Measurements from ENCODE around the gene MYT1. TPM values are rescaled to one million over a fixed set of nuclear protein-coding genes. Genes with fewer than 3 reads are reported as not detected.
"Not testable (repeated sequence)": the region's sequence is repeated elsewhere in the genome, so short reads cannot be mapped to it uniquely, and the experiment has no call there.

The MYT1 gene
- polyA plus RNA-seq (2012; ENCODE audit: low read depth, missing spikeins), result 0.44 TPM

GRCh38 chr20:64164123-64164836, at the start of gene MYT1:
TSS of gene MYT1 (plus strand) at chr20:64164452. CDS start at chr20:64198862, 34,410 bp downstream.
- DNase-seq (ENCODE audit: insufficient read length, low spot score), result no peak
- TF ChIP-seq PAX5 (IDR thresholded peaks at IDR 0.05; ENCODE audit: insufficient read depth, low read length, severe bottlenecking) (no peak), SPI1 (IDR thresholded peaks at IDR 0.05; ENCODE audit: low read depth, low read length) (no peak), POLR2A (IDR thresholded peaks at IDR 0.05; ENCODE audit: low read depth, low read length) (no peak), TAF1 (IDR thresholded peaks at IDR 0.05; ENCODE audit: low read depth, low read length) (no peak), POU2F2 (IDR thresholded peaks at IDR 0.05; ENCODE audit: low read depth, low read length) (no peak), POLR2AphosphoS5 (IDR thresholded peaks at IDR 0.05; ENCODE audit: low read depth, low read length) (no peak)
- no peak for FAIRE-seq

GRCh38 chr20:64115171-64115911, 48.9 kb upstream of the MYT1 start:
- TF ChIP-seq POLR2AphosphoS5 (IDR thresholded peaks at IDR 0.05; ENCODE audit: low read depth, low read length) (no peak), SPI1 (IDR thresholded peaks at IDR 0.05; ENCODE audit: low read depth, low read length) (no peak), POU2F2 (IDR thresholded peaks at IDR 0.05; ENCODE audit: low read depth, low read length) (no peak), TAF1 (IDR thresholded peaks at IDR 0.05; ENCODE audit: low read depth, low read length) (no peak), POLR2A (IDR thresholded peaks at IDR 0.05; ENCODE audit: low read depth, low read length) (no peak), PAX5 (IDR thresholded peaks at IDR 0.05; ENCODE audit: insufficient read depth, low read length, severe bottlenecking) (no peak)
- FAIRE-seq (no peak), DNase-seq (ENCODE audit: insufficient read length, low spot score) (no peak)

- FAIRE-seq, result no peak
- TF ChIP-seq TAF1 (IDR thresholded peaks at IDR 0.05; ENCODE audit: low read depth, low read length), result no peak
- no peak for TF ChIP-seq POLR2AphosphoS5 (IDR thresholded peaks at IDR 0.05; ENCODE audit: low read depth, low read length)
- TF ChIP-seq POLR2A (IDR thresholded peaks at IDR 0.05; ENCODE audit: low read depth, low read length), result no peak
- no peak for TF ChIP-seq POU2F2 (IDR thresholded peaks at IDR 0.05; ENCODE audit: low read depth, low read length)
- TF ChIP-seq SPI1 (IDR thresholded peaks at IDR 0.05; ENCODE audit: low read depth, low read length), result no peak
- no peak for TF ChIP-seq PAX5 (IDR thresholded peaks at IDR 0.05; ENCODE audit: insufficient read depth, low read length, severe bottlenecking)
These were observed 48.2 kb upstream of the MYT1 start for GRCh38 chr20:64116016-64116415.

DNA sequence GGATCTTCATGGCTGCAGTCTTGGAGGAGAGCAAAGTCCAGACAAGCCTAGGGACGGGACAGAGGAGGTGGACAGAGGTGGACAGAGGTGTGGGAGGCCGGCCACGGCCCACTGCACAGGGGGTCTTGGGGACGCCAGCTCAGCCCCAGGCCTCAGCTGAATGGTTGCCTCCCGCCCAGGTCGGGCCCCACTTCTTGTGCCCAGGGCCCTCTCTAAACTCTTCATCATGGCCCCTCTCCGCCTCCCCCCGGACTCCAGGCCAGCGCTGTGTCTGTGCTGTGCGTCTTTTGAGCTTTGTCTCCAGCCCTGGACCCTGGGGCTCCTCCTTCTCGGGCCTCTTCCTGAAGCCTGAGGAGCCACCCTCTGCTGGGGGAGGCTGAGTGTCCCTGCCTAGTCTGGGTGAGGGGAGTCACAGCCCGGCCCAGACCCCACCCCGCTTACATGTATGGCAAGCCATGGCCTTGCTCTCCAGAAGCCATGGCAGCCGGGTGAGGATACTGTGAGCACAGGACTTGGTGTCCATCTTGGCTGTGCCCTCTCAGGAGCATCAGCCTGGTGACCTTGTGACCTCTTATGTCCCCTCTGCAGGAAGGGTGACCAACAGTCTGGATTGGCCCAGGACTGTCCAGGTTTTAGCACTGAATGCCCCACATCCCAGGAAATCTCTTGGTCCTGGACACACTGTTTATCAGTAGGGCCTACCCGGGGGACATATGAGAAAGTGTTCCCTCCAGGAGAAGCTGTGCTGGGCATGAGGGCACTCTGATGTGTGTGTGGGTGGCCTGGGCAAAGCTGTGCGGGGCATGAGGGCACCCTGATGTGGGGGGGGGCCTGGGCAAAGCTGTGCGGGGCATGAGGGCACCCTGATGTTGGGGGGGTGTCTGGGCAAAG, 47.5 kb upstream of the MYT1 start:
- DNase-seq (ENCODE audit: insufficient read length, low spot score) (no peak), FAIRE-seq (no peak)
- TF ChIP-seq SPI1 (IDR thresholded peaks at IDR 0.05; ENCODE audit: low read depth, low read length) (no peak), POLR2AphosphoS5 (IDR thresholded peaks at IDR 0.05; ENCODE audit: low read depth, low read length) (no peak), TAF1 (IDR thresholded peaks at IDR 0.05; ENCODE audit: low read depth, low read length) (no peak), POU2F2 (IDR thresholded peaks at IDR 0.05; ENCODE audit: low read depth, low read length) (no peak), PAX5 (IDR thresholded peaks at IDR 0.05; ENCODE audit: insufficient read depth, low read length, severe bottlenecking) (no peak), POLR2A (IDR thresholded peaks at IDR 0.05; ENCODE audit: low read depth, low read length) (no peak)

More at GRCh38 chr20:64116016-64116415, 48.2 kb upstream of the MYT1 start:
- no peak for DNase-seq (ENCODE audit: insufficient read length, low spot score)

DNA sequence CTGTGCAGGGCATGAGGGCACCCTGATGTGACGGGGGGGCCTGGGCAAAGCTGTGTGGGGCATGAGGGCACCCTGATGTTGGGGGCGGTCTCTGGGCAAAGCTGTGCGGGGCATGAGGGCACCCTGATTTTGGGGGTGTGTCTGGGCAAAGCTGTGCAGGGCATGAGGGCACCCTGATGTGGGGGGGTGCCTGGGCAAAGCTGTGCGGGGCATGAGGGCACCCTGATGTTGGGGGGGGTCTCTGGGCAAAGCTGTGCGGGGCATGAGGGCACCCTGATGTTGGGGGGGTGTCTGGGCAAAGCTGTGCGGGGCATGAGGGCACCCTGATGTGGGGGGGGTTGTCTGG, 46.8 kb upstream of the MYT1 start:
- DNase-seq (ENCODE audit: insufficient read length, low spot score); FAIRE-seq: not testable (repeated sequence)

DNA sequence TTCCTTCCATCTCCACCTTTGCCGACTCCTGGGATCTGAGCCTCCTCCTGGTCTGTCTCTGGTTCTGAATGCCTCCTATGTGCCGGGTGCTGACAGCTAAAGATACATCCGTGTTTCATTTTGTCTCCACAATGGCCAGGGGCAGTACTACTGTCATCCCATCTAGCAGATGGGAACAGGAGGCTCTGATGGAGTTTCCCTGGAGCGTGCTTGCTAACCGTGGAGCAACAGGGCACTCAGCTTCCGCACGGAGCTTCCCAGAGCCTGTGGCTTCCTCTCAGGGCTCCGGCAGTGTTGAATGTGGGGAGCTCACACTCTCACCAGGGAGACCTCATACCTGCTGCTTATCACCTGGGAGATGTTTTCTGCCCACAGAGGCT, 45.0 kb upstream of the MYT1 start:
- FAIRE-seq (no peak), DNase-seq (ENCODE audit: insufficient read length, low spot score) (no peak)
- TF ChIP-seq SPI1 (IDR thresholded peaks at IDR 0.05; ENCODE audit: low read depth, low read length) (no peak), POLR2AphosphoS5 (IDR thresholded peaks at IDR 0.05; ENCODE audit: low read depth, low read length) (no peak), TAF1 (IDR thresholded peaks at IDR 0.05; ENCODE audit: low read depth, low read length) (no peak), POLR2A (IDR thresholded peaks at IDR 0.05; ENCODE audit: low read depth, low read length) (no peak), POU2F2 (IDR thresholded peaks at IDR 0.05; ENCODE audit: low read depth, low read length) (no peak), PAX5 (IDR thresholded peaks at IDR 0.05; ENCODE audit: insufficient read depth, low read length, severe bottlenecking) (no peak)

DNA sequence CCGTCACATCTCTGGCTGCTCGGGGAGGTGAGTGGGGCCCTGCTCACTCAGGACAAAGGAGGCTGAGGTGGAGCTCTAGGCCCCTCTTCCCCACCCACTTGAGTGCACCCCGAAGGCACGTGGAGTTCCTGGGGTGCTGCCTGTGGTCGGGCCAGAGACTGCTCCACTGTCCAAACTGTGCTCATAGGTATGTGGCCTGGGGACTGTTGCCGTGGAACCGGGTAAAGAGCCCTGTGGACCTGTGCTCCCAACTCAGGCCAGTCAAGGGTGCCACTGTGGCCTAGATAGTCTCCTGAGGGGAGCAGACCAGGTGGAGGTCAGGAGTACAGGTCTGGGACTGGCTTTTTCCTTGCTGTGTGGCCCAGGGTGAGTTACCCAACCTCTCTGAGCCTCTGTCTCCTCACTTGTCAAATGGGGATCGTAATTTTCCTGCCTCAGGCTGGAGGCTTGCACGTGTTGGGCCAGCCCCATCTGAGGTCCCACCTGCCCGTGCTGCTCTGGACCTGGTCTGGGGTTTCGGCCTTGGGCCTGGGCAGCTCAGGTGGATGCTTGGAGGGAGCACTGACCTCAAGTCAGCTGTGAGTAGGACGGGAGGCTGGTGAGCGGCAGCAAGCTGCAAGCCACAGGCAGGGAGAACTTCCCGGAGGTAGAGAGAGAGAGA, 44.4 kb upstream of the MYT1 start:
- FAIRE-seq, result no peak
- TF ChIP-seq SPI1 (IDR thresholded peaks at IDR 0.05; ENCODE audit: low read depth, low read length) (no peak), PAX5 (IDR thresholded peaks at IDR 0.05; ENCODE audit: insufficient read depth, low read length, severe bottlenecking) (no peak), POLR2AphosphoS5 (IDR thresholded peaks at IDR 0.05; ENCODE audit: low read depth, low read length) (no peak)
- DNase-seq (ENCODE audit: insufficient read length, low spot score), result no peak

GRCh38 chr20:64121586-64121985, 42.7 kb upstream of the MYT1 start:
- DNase-seq (ENCODE audit: insufficient read length, low spot score), result no peak
- no peak for FAIRE-seq
- TF ChIP-seq POU2F2 (IDR thresholded peaks at IDR 0.05; ENCODE audit: low read depth, low read length) (no peak), PAX5 (IDR thresholded peaks at IDR 0.05; ENCODE audit: insufficient read depth, low read length, severe bottlenecking) (no peak), TAF1 (IDR thresholded peaks at IDR 0.05; ENCODE audit: low read depth, low read length) (no peak), POLR2AphosphoS5 (IDR thresholded peaks at IDR 0.05; ENCODE audit: low read depth, low read length) (no peak), SPI1 (IDR thresholded peaks at IDR 0.05; ENCODE audit: low read depth, low read length) (no peak), POLR2A (IDR thresholded peaks at IDR 0.05; ENCODE audit: low read depth, low read length) (no peak)

- not testable (repeated sequence) for FAIRE-seq; DNase-seq (ENCODE audit: insufficient read length, low spot score)
These were observed 41.3 kb upstream of the MYT1 start for GRCh38 chr20:64122927-64123326.

- DNase-seq (ENCODE audit: insufficient read length, low spot score); FAIRE-seq: not testable (repeated sequence)
These were observed 40.7 kb upstream of the MYT1 start for GRCh38 chr20:64123517-64123916.
